ENCODE results near the gene RASL11B. TPM values are rescaled to one million over a fixed set of nuclear protein-coding genes. Genes with fewer than 3 reads are reported as not detected.
"Not testable (repeated sequence)": the region's sequence is repeated elsewhere in the genome, so short reads cannot be mapped to it uniquely, and the experiment has no call there.

Gene RASL11B
- total RNA-seq, 4 donors from 2014 or later = 0.55 to 0.64 TPM; not detected in 2

DNA sequence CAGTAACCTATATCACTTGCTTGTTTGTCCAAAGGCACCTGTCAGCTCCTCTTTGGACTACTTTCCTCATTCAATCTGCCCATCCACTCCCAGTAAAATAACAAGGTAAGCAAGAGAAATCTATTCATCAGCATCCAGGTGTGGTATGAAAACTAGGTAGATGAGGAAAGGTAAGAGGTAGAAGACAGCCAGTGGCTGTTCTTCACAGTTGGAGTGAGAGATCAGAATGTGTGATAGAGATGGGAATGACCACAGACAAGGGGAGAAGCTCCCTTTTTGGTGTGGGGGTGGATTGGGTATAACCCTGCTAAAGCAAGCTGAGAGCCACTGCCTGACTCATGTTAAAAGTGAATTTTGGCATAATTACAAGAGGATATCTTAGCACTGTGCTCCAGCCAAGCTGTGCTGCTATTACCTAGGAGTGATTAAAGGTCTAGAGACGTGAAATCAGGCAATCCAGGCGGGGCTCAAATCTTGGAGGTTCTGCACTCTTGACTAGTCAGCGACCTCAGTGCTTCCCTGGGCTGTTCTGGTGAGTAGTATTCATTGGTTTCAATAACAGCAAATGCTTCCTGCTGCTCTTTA, 28.1 kb upstream of the RASL11B start:
- Histone ChIP-seq H3K9me3 (no peaks in the 10 kb centered on the region), H3K36me3 (no peaks in the 10 kb centered on the region), H3K27ac (no peak overlapping the region), H3K4me1 (no peaks in the 10 kb centered on the region), H3K27me3 (no peaks in the 10 kb centered on the region), H3K4me3 (no peak overlapping the region)
- DNase-seq = no peak
- intact Hi-C loops (cut with DNase I; ENCODE audit: low total_unique reads) = no loop called here
- in situ Hi-C loops (cut with MboI; ENCODE audit: low pct_ligation_motif_present in 1 of 4, low pct_unique_long_range_greater_than_20kb in 1 of 4, low sequenced_read_pairs in 3 of 4) = no loop called here
- no peak for TF ChIP-seq POLR2A (IDR thresholded peaks at IDR 0.05)
- no peak for TF ChIP-seq EP300 (IDR thresholded peaks at IDR 0.05; ENCODE audit: low read depth)
- TF ChIP-seq, protein P1, sequence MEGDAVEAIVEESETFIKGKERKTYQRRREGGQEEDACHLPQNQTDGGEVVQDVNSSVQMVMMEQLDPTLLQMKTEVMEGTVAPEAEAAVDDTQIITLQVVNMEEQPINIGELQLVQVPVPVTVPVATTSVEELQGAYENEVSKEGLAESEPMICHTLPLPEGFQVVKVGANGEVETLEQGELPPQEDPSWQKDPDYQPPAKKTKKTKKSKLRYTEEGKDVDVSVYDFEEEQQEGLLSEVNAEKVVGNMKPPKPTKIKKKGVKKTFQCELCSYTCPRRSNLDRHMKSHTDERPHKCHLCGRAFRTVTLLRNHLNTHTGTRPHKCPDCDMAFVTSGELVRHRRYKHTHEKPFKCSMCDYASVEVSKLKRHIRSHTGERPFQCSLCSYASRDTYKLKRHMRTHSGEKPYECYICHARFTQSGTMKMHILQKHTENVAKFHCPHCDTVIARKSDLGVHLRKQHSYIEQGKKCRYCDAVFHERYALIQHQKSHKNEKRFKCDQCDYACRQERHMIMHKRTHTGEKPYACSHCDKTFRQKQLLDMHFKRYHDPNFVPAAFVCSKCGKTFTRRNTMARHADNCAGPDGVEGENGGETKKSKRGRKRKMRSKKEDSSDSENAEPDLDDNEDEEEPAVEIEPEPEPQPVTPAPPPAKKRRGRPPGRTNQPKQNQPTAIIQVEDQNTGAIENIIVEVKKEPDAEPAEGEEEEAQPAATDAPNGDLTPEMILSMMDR (IDR thresholded peaks at IDR 0.05) = no peak
- no peak for TF ChIP-seq POLR2AphosphoS5 (IDR thresholded peaks at IDR 0.05)
- 56 to 67% methylated on average over 3 of the region's 3 CpGs for WGBS, 2 donors (ENCODE audit: low coverage in 1 of 2)

DNA sequence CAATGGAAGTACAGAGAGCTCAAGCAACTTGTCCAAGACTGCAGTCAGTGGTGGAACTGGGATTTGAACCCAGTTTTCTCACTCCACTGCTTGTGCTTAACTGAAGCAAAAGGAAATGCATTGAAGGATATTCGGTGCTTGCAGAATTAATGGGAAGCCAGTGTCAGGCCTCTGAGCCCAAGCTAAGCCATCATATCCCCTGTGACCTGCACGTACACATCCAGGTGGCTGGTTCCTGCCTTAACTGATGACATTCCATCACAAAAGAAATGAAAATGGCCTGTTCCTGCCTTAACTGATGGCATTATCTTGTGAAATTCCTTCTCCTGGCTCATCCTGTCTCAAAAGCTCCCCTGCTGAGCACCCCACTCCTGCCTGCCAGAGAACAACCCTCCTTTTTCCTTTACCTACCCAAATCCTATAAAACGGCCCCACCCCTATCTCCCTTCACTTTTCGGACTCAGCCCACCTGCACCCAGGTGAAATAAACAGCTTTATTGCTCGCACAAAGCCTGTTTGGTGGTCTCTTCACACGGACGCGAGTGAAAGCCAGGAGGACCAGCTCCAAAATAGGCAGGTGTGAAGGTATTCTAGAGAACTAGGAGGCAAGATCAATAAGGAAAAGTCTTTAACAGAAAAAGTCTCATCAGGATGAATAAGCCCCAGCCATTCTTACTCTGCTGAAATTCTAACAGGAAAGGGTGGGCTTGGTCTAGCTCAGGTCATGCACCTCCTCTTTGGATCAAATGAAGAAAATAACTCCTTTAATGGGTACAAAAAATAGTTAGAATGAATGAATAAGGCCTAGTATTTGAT, 27.3 kb upstream of the RASL11B start:
- intact Hi-C loops (cut with DNase I; ENCODE audit: low total_unique reads); DNase-seq; H3K4me3 ChIP-seq; H3K27ac ChIP-seq; H3K4me1 ChIP-seq; H3K27me3 ChIP-seq; H3K36me3 ChIP-seq; H3K9me3 ChIP-seq; in situ Hi-C loops (cut with MboI; ENCODE audit: low pct_ligation_motif_present in 1 of 4, low pct_unique_long_range_greater_than_20kb in 1 of 4, low sequenced_read_pairs in 3 of 4): not testable (repeated sequence)
- 87 to 91% methylated on average over 6 to 8 of the region's 8 CpGs for WGBS, 2 donors (ENCODE audit: low coverage in 1 of 2)

DNA sequence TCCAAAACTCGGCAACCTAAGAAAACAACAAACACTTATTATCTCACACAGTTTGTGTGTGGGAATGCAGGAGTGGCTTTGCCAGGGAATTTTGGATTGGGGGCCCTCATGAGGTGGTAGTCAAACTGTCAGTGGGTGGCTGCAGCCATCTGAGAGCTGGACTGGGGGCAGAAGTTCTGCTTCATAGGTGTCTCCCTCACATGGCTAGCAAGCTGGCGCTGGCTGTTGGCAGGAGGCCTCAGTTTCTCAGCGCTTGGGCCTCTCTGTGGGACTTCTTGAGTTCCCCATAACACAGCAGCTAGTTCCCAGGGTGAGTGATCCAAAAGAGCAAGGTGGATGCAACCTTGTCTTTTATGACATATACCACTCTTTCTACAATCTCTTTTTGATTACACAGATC, 26.0 kb upstream of the RASL11B start:
- H3K27ac ChIP-seq = no peak overlapping the region
- H3K4me3 ChIP-seq = no peak overlapping the region
- H3K4me1 ChIP-seq = no peaks in the 10 kb centered on the region
- 91 to 92% methylated on average over 1 to 3 of the region's 3 CpGs for WGBS, 2 donors (ENCODE audit: low coverage in 1 of 2)
- no peaks in the 10 kb centered on the region for H3K27me3 ChIP-seq
- H3K36me3 ChIP-seq = no peaks in the 10 kb centered on the region
- intact Hi-C loops (cut with DNase I; ENCODE audit: low total_unique reads) (no loop called here), in situ Hi-C loops (cut with MboI; ENCODE audit: low pct_ligation_motif_present in 1 of 4, low pct_unique_long_range_greater_than_20kb in 1 of 4, low sequenced_read_pairs in 3 of 4) (no loop called here)
- H3K9me3 ChIP-seq = no peaks in the 10 kb centered on the region
- TF ChIP-seq POLR2AphosphoS5 (IDR thresholded peaks at IDR 0.05) (no peak), POLR2A (IDR thresholded peaks at IDR 0.05) (no peak), EP300 (IDR thresholded peaks at IDR 0.05; ENCODE audit: low read depth) (no peak)
- TF ChIP-seq, protein P1 (IDR thresholded peaks at IDR 0.05) = no peak
- no peak for DNase-seq

DNA sequence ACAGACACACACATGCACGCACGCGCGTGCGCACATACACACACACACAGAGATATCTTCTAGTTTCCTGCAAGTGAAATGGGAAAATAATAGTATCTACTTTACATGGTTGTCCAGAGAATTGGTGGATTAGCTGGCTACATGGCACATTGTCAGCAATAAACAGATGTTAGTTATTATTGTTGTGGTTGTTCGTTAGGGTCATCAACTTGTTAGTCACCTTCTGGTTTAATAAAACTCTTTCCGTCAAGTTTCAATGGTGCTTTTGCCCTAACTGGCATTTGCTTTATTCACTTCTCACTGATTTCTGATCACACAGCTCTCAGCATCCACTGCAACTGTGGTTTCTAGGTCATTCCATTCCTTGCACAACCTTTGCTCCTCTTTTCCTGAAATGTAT, 25.4 kb upstream of the RASL11B start:
- intact Hi-C loops (cut with DNase I; ENCODE audit: low total_unique reads) = no loop called here
- 93% methylated on average over 7 of the region's 7 CpGs for WGBS, 2 donors (ENCODE audit: low coverage in 1 of 2)
- TF ChIP-seq, protein P1 (IDR thresholded peaks at IDR 0.05) = no peak
- TF ChIP-seq EP300 (IDR thresholded peaks at IDR 0.05; ENCODE audit: low read depth) = no peak
- Histone ChIP-seq H3K27me3 (no peaks in the 10 kb centered on the region), H3K27ac (no peak overlapping the region), H3K4me3 (no peak overlapping the region), H3K36me3 (no peaks in the 10 kb centered on the region), H3K9me3 (no peaks in the 10 kb centered on the region), H3K4me1 (peaks cover 0 to 3% (median under 1%) of the 10 kb centered on the region in 4 donors)
- no peak for DNase-seq
- in situ Hi-C loops (cut with MboI; ENCODE audit: low pct_ligation_motif_present in 1 of 4, low pct_unique_long_range_greater_than_20kb in 1 of 4, low sequenced_read_pairs in 3 of 4) = no loop called here

Measured in transverse colon (tissue), 4 donors.